Pancreas (tissue), 10 donors: ENCODE data around the gene PPP3CA. TPM values are rescaled to one million over a fixed set of nuclear protein-coding genes. Genes with fewer than 3 reads are reported as not detected.

Source experiments
- ATAC-seq, 4 donors: fragments of 200-7000 bp; cut with Tn5 transposase; one replicate each; pipeline versions ENCODE4 v1.8.0 to v1.9.1; 2020; ENCODE audit warnings: mild to moderate bottlenecking in 4 of 4, moderate library complexity in 4 of 4
- DNase-seq, 6 donors: peaks; one replicate each; pipeline ENCODE4 v3.0.0-alpha.2; 2020
- FAIRE-seq: peaks from 2 replicates; lab custom pipeline; 2012; peaks lifted over from hg19 to GRCh38; lab: Jason Lieb, UNC
- H3K27ac ChIP-seq, 4 donors: fragments of 200-600 bp; sonication (generic); 1 replicate in 3 of 4; 2 replicates in 1 of 4; pipeline versions ENCODE4 v1.5.0 to v1.8.0; 2020
- H3K27me3 ChIP-seq, 4 donors: fragments of 200-600 bp; one replicate each; pipeline ENCODE4 v1.8.0; 2021
- H3K36me3 ChIP-seq, 3 donors: fragments of 200-600 bp; sonication (generic) in 1 of 3; one replicate each; pipeline versions ENCODE4 v1.5.0 to v1.8.0; 2020 to 2021
- H3K4me1 ChIP-seq, 3 donors: fragments of 200-600 bp; one replicate each; pipeline ENCODE4 v1.8.0; 2021
- H3K4me3 ChIP-seq, 4 donors: fragments of 200-600 bp; sonication (generic) in 2 of 4; one replicate each; pipeline versions ENCODE4 v1.5.0 to v1.8.0; 2020 to 2021
- H3K9me3 ChIP-seq, 4 donors: fragments of 200-600 bp; one replicate each; pipeline ENCODE4 v1.8.0; 2021
- CTCF ChIP-seq, 4 donors: fragments of 200-600 bp; sonication (generic) in 3 of 4; IDR thresholded peaks; one replicate each; pipeline versions ENCODE4 v1.5.0 to v1.8.0; 2021; ENCODE audit warnings: antibody characterized with exemption in 4 of 4
- WGBS, 2 donors: extraction: QIAGEN DNeasy Blood & Tissue Kit; methylation state at CpG; one replicate each; pipeline ENCODE4 v1.1.7; 2013; 5-methylcytosine and 5-hydroxymethylcytosine counted together
- intact Hi-C, 3 donors: fragments of 100-400 bp; cut with DNase I; formaldehyde crosslinking; loops; one replicate each; pipeline versions ENCODE4 v1.11.1 to v1.14.2; 2022
- polyA plus RNA-seq, 2 donors: library from polyadenylated mRNA; stranded (reverse); fragments of 200-250 nt; gene quantifications; one replicate each; pipeline ENCODE4 v1.2.3, GENCODE V29; 2013
- total RNA-seq, 6 donors: library from RNA; stranded (reverse); fragmentation: NEBNext Ultra II Directional in 4 of 6; extraction: Animal tissue kit (Norgen Biotek cat#: 25700) in 4 of 6; gene quantifications; one replicate each; pipeline versions ENCODE4 v1.2.1 to v1.2.4, GENCODE V29; 2021 to 2023
- donor health status: healthy with polysubstance abuse.
- donor health status: DM: no; HTN: no; CAD: no; lungs with moderate emphysema.
- donor health status: DM: no; HTN: no; CAD: no.
- donor health status: control.
- donor health status: control.
- donor health status: Bipolar disorder and iron deficiency.
- donor health status: DM: yes; HTN: yes; CAD: no.
- donor health status: DM: no; HTN: no; CAD: no.
- donor health status: DM: no; HTN: no; CAD: no.
- donor health status: DM: yes; HTN: yes; CAD: no.

PPP3CA gene
- total and polyA plus RNA-seq, 8 donors, result 4.9 to 22.7 (median 10.3) TPM

DNA sequence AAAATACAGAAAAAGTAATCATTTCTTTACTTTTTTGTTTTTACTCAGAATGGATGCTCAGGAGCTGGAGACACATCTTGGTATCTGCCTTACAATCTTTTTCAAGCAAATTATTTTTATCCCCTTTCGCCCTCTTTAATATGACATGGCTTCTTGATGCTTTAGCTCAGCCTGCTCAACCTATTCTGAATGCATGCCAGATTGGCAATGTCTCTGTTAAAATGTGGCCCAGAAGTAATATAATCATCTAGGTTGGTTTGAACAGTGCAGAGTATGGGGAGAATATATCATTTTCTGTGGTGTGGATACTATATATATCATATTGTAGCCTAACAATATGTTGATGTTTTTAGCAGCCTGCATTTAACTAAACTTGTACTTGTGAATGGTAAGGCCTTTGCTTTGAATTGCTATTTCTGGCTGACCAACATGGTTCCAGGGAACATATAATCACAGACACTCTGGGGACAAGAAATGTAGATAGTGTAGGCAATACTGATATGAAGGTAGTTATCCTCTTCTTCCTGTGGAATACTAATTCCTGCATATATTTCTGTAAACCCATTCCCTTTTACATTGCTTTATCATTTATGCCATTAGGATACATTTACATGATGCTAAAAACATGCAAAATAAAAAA is 282.7 kb downstream of the PPP3CA start:
- no peak for DNase-seq
- ATAC-seq, result no peak
- TF ChIP-seq CTCF (IDR thresholded peaks at IDR 0.05), result no peak
- intact Hi-C loops, result no loop called here
- no peaks in the 10 kb centered on the region for H3K36me3 ChIP-seq
- no peak overlapping the region for H3K27ac ChIP-seq
- WGBS, 2 donors, result 95% methylated on average over 1 of the region's 1 CpG
- no peak for FAIRE-seq
- H3K4me1 ChIP-seq, result no peaks in the 10 kb centered on the region
- H3K27me3 ChIP-seq, result no peaks in the 10 kb centered on the region
- H3K4me3 ChIP-seq, result no peak overlapping the region
- no peaks in the 10 kb centered on the region for H3K9me3 ChIP-seq

DNA sequence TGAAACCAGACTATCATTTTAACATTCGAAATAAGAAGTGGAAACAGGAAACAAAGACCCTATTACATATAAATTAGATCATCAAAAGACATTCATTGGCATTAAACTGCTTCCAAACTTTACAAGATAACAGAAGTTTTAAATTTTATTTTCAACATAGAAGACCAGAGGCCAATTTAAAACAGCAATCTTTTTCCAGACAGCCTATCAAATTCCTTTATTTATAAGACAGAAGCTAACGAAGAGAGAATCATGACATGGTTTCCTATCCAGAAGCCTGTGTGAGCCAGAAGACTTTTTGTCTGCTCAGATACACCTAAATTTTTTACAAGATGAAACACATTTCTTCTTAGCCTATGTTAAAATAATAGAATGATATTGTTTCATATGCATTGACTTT is 291.9 kb downstream of the PPP3CA start:
- H3K4me3 ChIP-seq, result no peak overlapping the region
- intact Hi-C loops, result no loop called here
- no peak for TF ChIP-seq CTCF (IDR thresholded peaks at IDR 0.05)
- H3K27me3 ChIP-seq, result no peaks in the 10 kb centered on the region
- H3K9me3 ChIP-seq, result no peaks in the 10 kb centered on the region
- no peak overlapping the region for H3K27ac ChIP-seq
- ATAC-seq, result no peak
- H3K36me3 ChIP-seq, result no peaks in the 10 kb centered on the region
- no peaks in the 10 kb centered on the region for H3K4me1 ChIP-seq
- 83 to 90% methylated on average over 2 of the region's 2 CpGs for WGBS, 2 donors
- FAIRE-seq, result no peak
- no peak for DNase-seq

- ATAC-seq, result no peak
- no peak for DNase-seq
- Histone ChIP-seq H3K4me3 (no peak overlapping the region), H3K4me1 (no peaks in the 10 kb centered on the region), H3K9me3 (no peaks in the 10 kb centered on the region), H3K27me3 (no peaks in the 10 kb centered on the region), H3K36me3 (no peaks in the 10 kb centered on the region), H3K27ac (no peak overlapping the region)
- no peak for FAIRE-seq
- intact Hi-C loops, result no loop called here
- TF ChIP-seq CTCF (IDR thresholded peaks at IDR 0.05), result no peak
- WGBS, 2 donors, result 93 to 99% methylated on average over 2 of the region's 2 CpGs
Observed at GRCh38 chr4:101050837-101051205, 296.5 kb downstream of the PPP3CA start.

GRCh38 chr4:101050088-101050836 is 297.1 kb downstream of the PPP3CA start:
- FAIRE-seq (no peak), DNase-seq (no peak), ATAC-seq (no peak)
- no peaks in the 10 kb centered on the region for H3K9me3 ChIP-seq
- no peaks in the 10 kb centered on the region for H3K4me1 ChIP-seq
- H3K4me3 ChIP-seq, result no peak overlapping the region
- H3K36me3 ChIP-seq, result no peaks in the 10 kb centered on the region
- H3K27ac ChIP-seq, result no peak overlapping the region
- 79% methylated on average over 6 of the region's 6 CpGs for WGBS, 2 donors
- intact Hi-C loops, result no loop called here
- TF ChIP-seq CTCF (IDR thresholded peaks at IDR 0.05), result no peak
- H3K27me3 ChIP-seq, result no peaks in the 10 kb centered on the region

GRCh38 chr4:101049549-101050001 is 297.8 kb downstream of the PPP3CA start:
- Histone ChIP-seq H3K4me3 (no peak overlapping the region), H3K36me3 (no peaks in the 10 kb centered on the region), H3K4me1 (no peaks in the 10 kb centered on the region), H3K27me3 (no peaks in the 10 kb centered on the region), H3K27ac (no peak overlapping the region), H3K9me3 (no peaks in the 10 kb centered on the region)
- intact Hi-C loops, result no loop called here
- WGBS, 2 donors, result 80 to 83% methylated on average over 5 of the region's 5 CpGs
- DNase-seq (no peak), ATAC-seq (no peak), FAIRE-seq (no peak)
- no peak for TF ChIP-seq CTCF (IDR thresholded peaks at IDR 0.05)
